ENCODE data around the gene COL4A2.

The COL4A2 gene

DNA sequence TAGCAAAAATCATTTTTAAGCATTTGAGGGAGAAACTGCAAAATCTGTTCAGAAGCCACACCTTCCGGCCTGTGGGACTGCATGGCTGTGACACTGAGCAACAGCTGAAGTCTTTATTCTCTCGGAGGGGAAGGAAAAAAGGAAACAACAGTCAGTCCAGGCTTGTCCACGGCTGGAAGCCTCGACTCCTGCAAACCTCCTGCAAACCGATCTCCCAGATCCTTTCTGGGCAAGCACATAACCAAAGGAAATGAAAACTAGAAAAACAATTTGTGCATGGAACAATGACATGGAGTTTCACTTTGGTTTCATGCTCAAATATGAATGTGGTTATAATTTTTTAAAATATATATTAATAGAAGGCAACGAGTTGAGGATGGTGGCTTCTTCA is 1.1 kb upstream of the COL4A2 start:
- Histone ChIP-seq H3K27ac (ENCODE audit: extremely low read depth, low read depth, low read length) (no peak overlapping the region), H3K4me3 (ENCODE audit: low read depth, low read length) (peak overlapping the region; percentile 70), H3K4me1 (ENCODE audit: control insufficient read depth, insufficient read depth, low read length) (no peaks in the 10 kb centered on the region), H3K9me3 (ENCODE audit: control insufficient read depth, insufficient read depth, low read depth, low read length) (no peaks in the 10 kb centered on the region), H3K36me3 (ENCODE audit: control insufficient read depth in 2 of 2, insufficient read depth in 1 of 2, low read length in 2 of 2) (peaks cover 0 to 5% of the 10 kb centered on the region in 2 experiments; a peak in 2 of 3 replicates)
- CTCF ChIA-PET, result interaction anchor here (1.1 to 1.3 kb wide), 2 partner anchors 67 to 106 kb away, joined by 4 to 5 read pairs; no protein-coding TSS in a partner anchor
- POLR2A ChIA-PET, result interaction anchor here (1.2 to 4.2 kb wide), 3 partner anchors 42 to 82 kb away, joined by 3 to 19 read pairs (median 18); no protein-coding TSS in a partner anchor
- TF ChIP-seq SCRT2 (tag by site-specific recombination; IDR thresholded peaks at IDR 0.05) (peak; percentile 62), GLIS2 (tag by site-specific recombination; IDR thresholded peaks at IDR 0.05) (no peak)

- CTCF ChIA-PET, result interaction anchor here (0.6 to 1.3 kb wide), 4 partner anchors 81 to 1350 kb away, joined by 3 to 5 read pairs (median 4); no protein-coding TSS in a partner anchor
- Histone ChIP-seq H3K27ac (ENCODE audit: extremely low read depth, low read depth, low read length) (peak overlapping the region; percentile 81; the same call in 1 of the 2 replicates), H3K4me1 (ENCODE audit: control insufficient read depth, insufficient read depth, low read length) (no peaks in the 10 kb centered on the region), H3K9me3 (ENCODE audit: control insufficient read depth, insufficient read depth, low read depth, low read length) (no peaks in the 10 kb centered on the region), H3K36me3 (ENCODE audit: control insufficient read depth in 2 of 2, insufficient read depth in 1 of 2, low read length in 2 of 2) (peaks cover 0 to 9% of the 10 kb centered on the region in 2 experiments; a peak in 2 of 3 replicates), H3K4me3 (ENCODE audit: low read depth, low read length) (peak overlapping the region; percentile 70)
- POLR2A ChIA-PET, result interaction anchor here (0.7 to 4.2 kb wide), 9 partner anchors 13 to 409 kb away, joined by 3 to 19 read pairs (median 3); no protein-coding TSS in a partner anchor
- TF ChIP-seq ZNF501 (tag by site-specific recombination; IDR thresholded peaks at IDR 0.05) (peak; percentile 31; the same call in 1 of the 2 replicates), ZNF335 (tag by site-specific recombination; conservative IDR thresholded peaks at IDR 0.05) (peak; percentile 38; the same call in 1 of the 2 replicates), GLIS2 (tag by site-specific recombination; IDR thresholded peaks at IDR 0.05) (peak; percentile 64), ZBTB26 (tag by site-specific recombination; optimal IDR thresholded peaks at IDR 0.05) (peak; percentile 58), ZBTB8A (tag by site-specific recombination; IDR thresholded peaks at IDR 0.05) (peak; percentile 28; the same call in 1 of the 2 replicates), ZNF394 (tag by site-specific recombination; IDR thresholded peaks at IDR 0.05; ENCODE audit: borderline replicate concordance) (peak; percentile 14; the same call in 1 of the 2 replicates), ZNF514 (tag by site-specific recombination; IDR thresholded peaks at IDR 0.05) (no peak), TRIM28 (IDR thresholded peaks at IDR 0.05; ENCODE audit: borderline replicate concordance, low read length) (no peak)
Observed at GRCh38 chr13:110306340-110306959, 634 bp upstream of the COL4A2 start.

GRCh38 chr13:110307767-110308655 is 927 bp downstream of the COL4A2 start:
- H3K4me3 ChIP-seq (ENCODE audit: low read depth, low read length), result peak overlapping the region; percentile 70
- peak overlapping the region; percentile 81; the same call in 1 of the 2 replicates for H3K27ac ChIP-seq (ENCODE audit: extremely low read depth, low read depth, low read length)
- POLR2A ChIA-PET, result interaction anchor here (1.5 to 4.2 kb wide), 5 partner anchors 33 to 407 kb away, joined by 3 to 19 read pairs (median 8); no protein-coding TSS in a partner anchor
- H3K4me1 ChIP-seq (ENCODE audit: control insufficient read depth, insufficient read depth, low read length), result no peaks in the 10 kb centered on the region; the same call in 1 of the 2 replicates
- TF ChIP-seq ZFP69B (tag by site-specific recombination; IDR thresholded peaks at IDR 0.05), result 0 out of 2 replicates have a peak, but pooled peaks have one; percentile 52
- TF ChIP-seq ZNF621 (tag by site-specific recombination; IDR thresholded peaks at IDR 0.05), result no peak
- TF ChIP-seq ZBTB17 (tag by site-specific recombination; IDR thresholded peaks at IDR 0.05), result peak; percentile 64
- TF ChIP-seq ZNF777 (tag by site-specific recombination; IDR thresholded peaks at IDR 0.05; ENCODE audit: borderline replicate concordance), result no peak
- no peaks in the 10 kb centered on the region for H3K9me3 ChIP-seq (ENCODE audit: control insufficient read depth, insufficient read depth, low read depth, low read length)
- H3K36me3 ChIP-seq (ENCODE audit: control insufficient read depth in 2 of 2, insufficient read depth in 1 of 2, low read length in 2 of 2), result peaks cover 0 to 9% of the 10 kb centered on the region in 2 experiments; a peak in 2 of 3 replicates
- CTCF ChIA-PET, result interaction anchor here (0.7 to 1.0 kb wide), 5 partner anchors 16 to 148 kb away, joined by 3 read pairs; no protein-coding TSS in a partner anchor
